Common myeloid progenitor, CD34-positive (primary cell): ENCODE measurements around the gene HTR2A.
"Not testable (repeated sequence)": the region's sequence is repeated elsewhere in the genome, so short reads cannot be mapped to it uniquely, and the experiment has no call there.

Experiments used
- CTCF ChIA-PET: fragments of 350-600 bp; sonication (Branson Sonifier 250); formaldehyde crosslinking; loops from one replicate; lab custom pipeline; 2021; ENCODE audit warnings: antibody characterized with exemption; lab: Charles Lee
- POLR2A ChIA-PET: fragments of 350-600 bp; sonication (Branson Sonifier 250); formaldehyde crosslinking; loops from one replicate; lab custom pipeline; 2021; ENCODE audit warnings: antibody characterized with exemption; lab: Charles Lee
- DNase-seq, 3 donors: peaks; one replicate each; pipeline versions ENCODE4 v3.0.0 to v3.0.0-alpha.2; 2013
- H3K27ac ChIP-seq, 2 experiments: 1 replicate in 1 of 2; 2 replicates in 1 of 2; pipeline ENCODE4 v1.7.0; 2013; ENCODE audit warnings: inconsistent platforms in 2 of 2, low read length in 2 of 2, mild to moderate bottlenecking in 2 of 2, low read depth in 1 of 2, moderate library complexity in 1 of 2; ENCODE audit not compliant: severe bottlenecking in 2 of 2, insufficient read depth in 1 of 2, poor library complexity in 1 of 2
- H3K27me3 ChIP-seq, 5 experiments: replicated peaks in 2 of 5; 1 replicate in 3 of 5; 2 replicates in 2 of 5; pipeline versions ENCODE4 v1.6.1 to v1.7.0; 2013; ENCODE audit warnings: low read length in 4 of 5, mild to moderate bottlenecking in 2 of 5, moderate library complexity in 2 of 5, inconsistent platforms in 1 of 5; ENCODE audit not compliant: insufficient read depth in 5 of 5, control insufficient read depth in 4 of 5
- H3K36me3 ChIP-seq, 4 experiments: 1 replicate in 2 of 4; 2 replicates in 2 of 4; pipeline versions ENCODE4 v1.6.1 to v1.7.0; 2013; ENCODE audit warnings: low read length in 3 of 4, control low read depth in 1 of 4, mild to moderate bottlenecking in 1 of 4; ENCODE audit not compliant: control insufficient read depth in 4 of 4, insufficient read depth in 4 of 4
- H3K4me1 ChIP-seq, 4 experiments: 1 replicate in 3 of 4; 2 replicates in 1 of 4; pipeline versions ENCODE4 v1.6.1 to v1.7.1; 2013; ENCODE audit warnings: low read length in 3 of 4, mild to moderate bottlenecking in 3 of 4, control low read depth in 1 of 4, inconsistent platforms in 1 of 4, moderate library complexity in 1 of 4; ENCODE audit not compliant: control insufficient read depth in 4 of 4, insufficient read depth in 4 of 4; ENCODE audit errors: control extremely low read depth in 1 of 4
- H3K4me3 ChIP-seq, 7 experiments: 1 replicate in 4 of 7; 2 replicates in 3 of 7; pipeline versions ENCODE4 v1.5.1 to v1.7.0; 2013; ENCODE audit warnings: mild to moderate bottlenecking in 7 of 7, low read length in 6 of 7, moderate library complexity in 6 of 7, inconsistent platforms in 2 of 7, low read depth in 2 of 7, control low read depth in 1 of 7; ENCODE audit not compliant: insufficient read depth in 4 of 7, control insufficient read depth in 1 of 7; ENCODE audit errors: extremely low read depth in 1 of 7
- H3K9me3 ChIP-seq, 5 experiments: 1 replicate in 4 of 5; 2 replicates in 1 of 5; pipeline versions ENCODE4 v1.6.1 to v1.7.1; 2013; ENCODE audit warnings: low read length in 4 of 5, mild to moderate bottlenecking in 2 of 5, inconsistent platforms in 1 of 5, low read depth in 1 of 5, moderate library complexity in 1 of 5; ENCODE audit not compliant: control insufficient read depth in 4 of 5, insufficient read depth in 2 of 5; ENCODE audit errors: control extremely low read depth in 1 of 5
- WGBS: methylation state at CpG from one replicate; pipeline ENCODE4 v1.1.5; 2013; ENCODE audit not compliant: insufficient coverage; 5-methylcytosine and 5-hydroxymethylcytosine counted together

HTR2A gene

DNA sequence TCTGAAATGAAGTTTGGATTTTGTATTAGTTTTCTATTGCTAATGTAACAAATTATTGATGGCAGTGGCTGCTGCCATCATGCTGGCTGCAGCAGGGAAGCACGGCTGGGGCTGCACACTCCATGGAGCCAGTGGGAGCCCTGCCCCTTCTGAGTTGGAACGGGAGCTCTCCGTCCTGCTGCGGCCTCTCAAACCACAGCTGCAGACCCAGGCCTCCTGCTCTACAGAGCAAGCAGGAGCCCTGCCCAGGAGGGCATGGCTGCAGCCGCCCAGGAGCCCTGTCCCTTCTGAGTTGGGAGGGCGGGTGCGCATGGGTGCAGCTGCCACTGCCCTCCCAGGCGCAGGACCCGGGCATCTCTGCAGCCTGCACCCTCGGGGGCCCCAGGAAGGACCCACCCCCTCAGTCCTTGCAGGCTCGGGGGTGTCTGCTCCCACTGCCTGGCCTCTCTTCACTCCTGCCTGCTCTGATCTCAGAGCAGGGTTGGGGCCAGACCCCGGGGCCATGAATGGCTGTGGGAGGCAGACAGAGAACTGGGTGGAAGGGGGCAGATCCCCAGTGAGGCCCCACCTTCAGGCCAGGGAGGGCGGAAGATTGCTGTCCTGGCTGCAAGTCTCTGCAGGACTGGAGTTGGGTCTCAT is 78.9 kb downstream of the HTR2A start:
- no peak overlapping the region for H3K4me3 ChIP-seq
- ChIA-PET CTCF (interaction anchor here (1.9 kb wide), 1 partner anchor 17 kb away, joined by 6 read pairs; no protein-coding TSS in a partner anchor), POLR2A (no interaction called here)
- H3K36me3 ChIP-seq, result no peaks in the 10 kb centered on the region
- no peaks in the 10 kb centered on the region for H3K4me1 ChIP-seq
- WGBS, result 95% methylated on average over 11 of the region's 13 CpGs
- DNase-seq, result no peak
- H3K27me3 ChIP-seq, result no peaks in the 10 kb centered on the region
- no peak overlapping the region for H3K27ac ChIP-seq
- peaks cover 0 to 2% (median 2%) of the 10 kb centered on the region in 5 experiments for H3K9me3 ChIP-seq

DNA sequence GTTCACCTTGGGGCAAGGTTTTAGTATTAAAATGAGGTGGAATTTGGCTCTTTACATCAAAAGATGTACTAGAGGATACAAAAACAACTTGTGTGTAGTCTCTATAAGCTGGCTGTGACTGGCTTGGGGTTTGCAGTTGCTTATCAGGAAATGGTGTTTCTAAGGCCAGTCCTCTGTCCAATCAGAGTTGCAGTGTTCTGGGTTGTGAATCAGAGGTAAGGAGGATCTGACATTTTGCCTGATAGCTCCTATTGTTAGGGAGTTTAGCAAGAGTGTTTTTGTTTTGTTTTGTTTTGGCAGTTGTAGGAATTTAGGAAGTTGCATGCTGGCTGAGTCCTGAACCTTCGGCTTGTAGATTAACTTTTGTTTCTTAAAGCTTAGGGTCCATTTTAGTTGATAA is 79.8 kb downstream of the HTR2A start:
- no peaks in the 10 kb centered on the region for H3K4me1 ChIP-seq
- no peak overlapping the region for H3K4me3 ChIP-seq
- no peak for DNase-seq
- no peaks in the 10 kb centered on the region for H3K36me3 ChIP-seq
- H3K27ac ChIP-seq, result no peak overlapping the region
- H3K9me3 ChIP-seq, result peaks cover 2 to 11% (median 4%) of the 10 kb centered on the region in 5 experiments
- no peaks in the 10 kb centered on the region for H3K27me3 ChIP-seq
- CTCF ChIA-PET, result no interaction called here
- 100% methylated on average over 1 of the region's 1 CpG for WGBS
- POLR2A ChIA-PET, result no interaction called here

- Histone ChIP-seq H3K36me3 (no peaks in the 10 kb centered on the region), H3K27ac (no peak overlapping the region), H3K9me3 (peaks cover 3 to 16% (median 4%) of the 10 kb centered on the region in 5 experiments), H3K27me3 (no peaks in the 10 kb centered on the region), H3K4me1 (no peaks in the 10 kb centered on the region), H3K4me3 (no peak overlapping the region)
- CTCF ChIA-PET, result interaction anchor here (1.2 to 1.3 kb wide), 2 partner anchors 9 to 13 kb away, joined by 3 to 4 read pairs; no protein-coding TSS in a partner anchor
- no peak for DNase-seq
- POLR2A ChIA-PET, result no interaction called here
- 100% methylated on average over 1 of the region's 1 CpG for WGBS
Measured at GRCh38 chr13:46816371-46816770, 80.5 kb downstream of the HTR2A start.

- no peaks in the 10 kb centered on the region for H3K36me3 ChIP-seq
- CTCF ChIA-PET, result no interaction called here
- no peak overlapping the region for H3K4me3 ChIP-seq
- no peaks in the 10 kb centered on the region for H3K27me3 ChIP-seq
- peaks cover 3 to 18% (median 4%) of the 10 kb centered on the region in 5 experiments for H3K9me3 ChIP-seq
- DNase-seq, result peak in 2 of 3 donors; percentile 37 to 52
- POLR2A ChIA-PET, result no interaction called here
- H3K27ac ChIP-seq, result no peak overlapping the region
- H3K4me1 ChIP-seq, result no peaks in the 10 kb centered on the region
Measured at GRCh38 chr13:46812301-46812797, 84.5 kb downstream of the HTR2A start.

DNA sequence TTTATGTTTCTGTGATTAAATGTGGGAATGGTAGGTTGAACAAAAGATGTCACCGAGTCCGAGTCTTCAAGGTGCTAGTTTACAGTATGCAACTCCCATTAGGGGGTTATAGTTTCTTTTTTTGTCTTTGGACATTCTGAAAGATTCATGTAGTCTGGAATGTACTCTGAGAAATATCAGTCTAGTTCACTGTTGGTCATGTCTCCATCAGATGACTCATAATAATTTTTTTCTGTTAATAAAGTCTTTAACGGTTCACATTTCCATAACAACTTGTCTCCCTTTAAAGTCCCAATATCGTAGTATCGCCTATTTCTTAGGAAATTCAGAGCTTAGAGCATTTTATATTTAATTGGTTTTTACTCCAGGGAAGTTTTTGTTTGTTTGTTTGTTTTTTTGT is 86.4 kb downstream of the HTR2A start:
- H3K36me3 ChIP-seq, result no peaks in the 10 kb centered on the region
- DNase-seq, result no peak
- H3K4me3 ChIP-seq, result no peak overlapping the region
- no peaks in the 10 kb centered on the region for H3K27me3 ChIP-seq
- no peaks in the 10 kb centered on the region for H3K4me1 ChIP-seq
- CTCF ChIA-PET, result no interaction called here
- 100% methylated on average over 1 of the region's 5 CpGs for WGBS
- H3K9me3 ChIP-seq, result peaks cover 3 to 18% (median 4%) of the 10 kb centered on the region in 5 experiments
- H3K27ac ChIP-seq, result no peak overlapping the region
- POLR2A ChIA-PET, result interaction anchor here (0.6 kb wide), 1 partner anchor 649 kb away, joined by 3 read pairs; no protein-coding TSS in a partner anchor

- H3K27me3 ChIP-seq, H3K27ac ChIP-seq, H3K9me3 ChIP-seq, CTCF ChIA-PET, H3K4me1 ChIP-seq, H3K36me3 ChIP-seq, POLR2A ChIA-PET, H3K4me3 ChIP-seq, DNase-seq: not testable (repeated sequence)
- WGBS, result no CpG with 5 or more reads among the region's 1 CpG
Measured at GRCh38 chr13:46804921-46805320, 91.9 kb downstream of the HTR2A start.

DNA sequence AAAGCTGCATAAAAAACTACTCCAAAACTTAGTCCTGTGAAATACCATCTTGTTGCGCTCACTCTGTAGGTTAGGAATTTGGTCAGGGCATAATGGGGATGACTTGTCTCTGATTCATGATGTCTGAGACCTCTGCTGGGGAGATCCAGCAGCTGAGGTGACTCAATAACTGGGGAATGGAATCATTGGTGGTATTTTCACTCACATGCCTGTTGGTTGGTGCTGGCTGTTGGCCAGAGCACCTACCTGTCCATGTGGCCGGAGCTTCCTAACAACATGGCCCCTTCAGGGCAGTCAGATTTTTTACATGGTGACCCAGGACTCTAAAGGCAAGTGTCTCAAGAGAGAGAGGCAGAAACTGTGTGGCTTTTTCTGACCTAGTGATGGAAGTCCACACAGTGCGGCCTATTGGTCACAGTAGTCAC is 92.5 kb downstream of the HTR2A start:
- Histone ChIP-seq H3K27ac (no peak overlapping the region), H3K4me3 (no peak overlapping the region), H3K9me3 (peaks cover 0 to 2% (median 0%) of the 10 kb centered on the region in 5 experiments), H3K4me1 (no peaks in the 10 kb centered on the region), H3K27me3 (no peaks in the 10 kb centered on the region), H3K36me3 (no peaks in the 10 kb centered on the region)
- WGBS, result 100% methylated on average over 2 of the region's 3 CpGs
- ChIA-PET CTCF (no interaction called here), POLR2A (no interaction called here)
- DNase-seq, result no peak
